Immature natural killer cell (primary cell): ENCODE results near the gene ZBTB7C. TPM values are rescaled to one million over a fixed set of nuclear protein-coding genes. Genes with fewer than 3 reads are reported as not detected.

Experiments used
- DNase-seq, 3 donors: peaks; one replicate each; pipeline ENCODE4 v3.0.0; 2022; ENCODE audit warnings: mixed read lengths in 1 of 3
- H3K27ac Mint-ChIP-seq, 6 donors: one replicate each; pipeline ENCODE4 v1.8.0; 2020; ENCODE audit warnings: mixed read lengths in 6 of 6, mild to moderate bottlenecking in 5 of 6, inconsistent platforms in 4 of 6, moderate library complexity in 3 of 6
- H3K27me3 Mint-ChIP-seq, 3 donors: one replicate each; pipeline ENCODE4 v1.8.0; 2020 to 2021; ENCODE audit warnings: low read depth in 3 of 3, mild to moderate bottlenecking in 3 of 3, mixed read lengths in 3 of 3, moderate library complexity in 3 of 3, inconsistent platforms in 1 of 3
- H3K36me3 Mint-ChIP-seq, 3 donors: one replicate each; pipeline ENCODE4 v1.8.0; 2020; ENCODE audit warnings: mixed read lengths in 3 of 3, inconsistent platforms in 2 of 3, mild to moderate bottlenecking in 2 of 3
- H3K4me1 Mint-ChIP-seq, 2 donors: one replicate each; pipeline ENCODE4 v1.8.0; 2020; ENCODE audit warnings: inconsistent platforms in 2 of 2, mild to moderate bottlenecking in 2 of 2, mixed read lengths in 2 of 2, moderate library complexity in 1 of 2
- H3K4me3 Mint-ChIP-seq, 5 donors: one replicate each; pipeline ENCODE4 v1.8.0; 2020; ENCODE audit warnings: mild to moderate bottlenecking in 5 of 5, mixed read lengths in 5 of 5, inconsistent platforms in 3 of 5, moderate library complexity in 3 of 5
- H3K9me3 Mint-ChIP-seq, 6 donors: one replicate each; pipeline ENCODE4 v1.8.0; 2020; ENCODE audit warnings: mild to moderate bottlenecking in 6 of 6, mixed read lengths in 6 of 6, inconsistent platforms in 4 of 6, moderate library complexity in 3 of 6
- polyA plus RNA-seq, 3 donors: library from polyadenylated mRNA; unstranded; fragments of 300-500 nt; fragmentation: Illumina TruSeq; gene quantifications; one replicate each; pipeline ENCODE4 v1.2.3, GENCODE V29; 2021

The ZBTB7C gene
- polyA plus RNA-seq, 3 donors from 2014 or later, result not detected

DNA sequence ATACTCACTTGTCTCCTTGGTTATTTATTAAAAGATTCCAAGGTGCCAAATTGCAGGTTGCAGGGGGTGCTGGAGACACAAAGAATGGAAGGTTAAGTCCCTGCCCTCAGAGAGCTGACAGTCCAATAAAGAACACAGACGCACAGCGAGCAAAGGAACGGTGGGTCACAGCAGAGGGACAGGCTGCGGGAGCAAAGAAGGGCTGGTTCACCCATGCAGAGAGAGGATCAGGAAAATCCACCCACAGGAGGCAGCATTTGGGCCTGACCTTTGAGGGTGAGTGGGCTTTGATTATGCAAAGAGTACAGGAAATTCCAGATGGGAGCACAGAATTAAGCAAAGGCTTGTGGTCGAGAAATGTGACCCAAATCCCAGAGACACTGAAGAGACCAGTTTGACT lies 45.0 kb downstream of the ZBTB7C start:
- no peak overlapping the region for H3K4me3 Mint-ChIP-seq
- no peak overlapping the region for H3K27ac Mint-ChIP-seq
- H3K27me3 Mint-ChIP-seq, result peaks cover 2 to 17% (median 9%) of the 10 kb centered on the region in 3 donors
- no peaks in the 10 kb centered on the region for H3K4me1 Mint-ChIP-seq
- DNase-seq, result no peak
- H3K9me3 Mint-ChIP-seq, result peaks cover 0 to 8% (median 0%) of the 10 kb centered on the region in 6 donors
- H3K36me3 Mint-ChIP-seq, result peaks cover 0 to 4% (median 0%) of the 10 kb centered on the region in 3 donors

- DNase-seq, result no peak
- peaks cover 0 to 4% (median 0%) of the 10 kb centered on the region in 3 donors for H3K36me3 Mint-ChIP-seq
- H3K9me3 Mint-ChIP-seq, result peaks cover 0 to 8% (median 0%) of the 10 kb centered on the region in 6 donors
- H3K4me1 Mint-ChIP-seq, result no peaks in the 10 kb centered on the region
- no peak overlapping the region for H3K4me3 Mint-ChIP-seq
- H3K27ac Mint-ChIP-seq, result no peak overlapping the region
- H3K27me3 Mint-ChIP-seq, result peaks cover 2 to 11% (median 8%) of the 10 kb centered on the region in 3 donors
Measured at GRCh38 chr18:48363175-48363574, 46.0 kb downstream of the ZBTB7C start.

GRCh38 chr18:48361801-48362200 lies 47.4 kb downstream of the ZBTB7C start:
- Mint-ChIP-seq H3K4me3 (no peak overlapping the region), H3K36me3 (peaks cover 0 to 4% (median 0%) of the 10 kb centered on the region in 3 donors), H3K27me3 (peaks cover 4 to 11% (median 4%) of the 10 kb centered on the region in 3 donors), H3K4me1 (no peaks in the 10 kb centered on the region), H3K9me3 (peaks cover 0 to 8% (median 0%) of the 10 kb centered on the region in 6 donors), H3K27ac (no peak overlapping the region)
- no peak for DNase-seq

GRCh38 chr18:48360376-48361021 lies 48.7 kb downstream of the ZBTB7C start:
- H3K36me3 Mint-ChIP-seq, result peaks cover 0 to 4% (median 0%) of the 10 kb centered on the region in 3 donors
- H3K9me3 Mint-ChIP-seq, result peaks cover 0 to 5% (median 0%) of the 10 kb centered on the region in 6 donors
- H3K4me1 Mint-ChIP-seq, result no peaks in the 10 kb centered on the region
- peaks cover 4 to 9% (median 4%) of the 10 kb centered on the region in 3 donors for H3K27me3 Mint-ChIP-seq
- no peak overlapping the region for H3K4me3 Mint-ChIP-seq
- no peak for DNase-seq
- no peak overlapping the region for H3K27ac Mint-ChIP-seq

DNA sequence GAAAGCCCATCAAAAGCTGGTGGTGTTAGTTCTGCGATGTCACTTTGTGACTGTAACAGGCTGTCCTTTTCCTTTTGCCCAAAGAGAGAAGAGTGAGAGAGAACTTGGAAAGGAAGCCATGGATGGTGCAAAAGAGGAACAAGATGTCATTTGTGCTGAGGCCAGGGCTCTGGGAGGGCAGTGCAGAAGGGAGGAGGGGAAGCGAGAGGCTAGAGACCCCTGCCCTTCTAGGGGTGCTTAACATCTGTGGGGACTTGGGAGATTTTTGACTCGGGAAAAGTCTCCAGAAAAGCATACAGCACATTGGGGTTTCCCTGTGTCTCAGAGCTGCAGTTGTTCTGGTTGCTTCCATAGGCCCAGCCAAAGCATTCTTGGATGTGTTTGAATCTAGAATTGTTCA lies 49.6 kb downstream of the ZBTB7C start:
- peaks cover 0 to 4% (median 0%) of the 10 kb centered on the region in 3 donors for H3K36me3 Mint-ChIP-seq
- H3K4me1 Mint-ChIP-seq, result no peaks in the 10 kb centered on the region
- no peak for DNase-seq
- no peak overlapping the region for H3K4me3 Mint-ChIP-seq
- peaks cover 0 to 2% (median 0%) of the 10 kb centered on the region in 6 donors for H3K9me3 Mint-ChIP-seq
- no peak overlapping the region for H3K27ac Mint-ChIP-seq
- peaks cover 4 to 9% (median 4%) of the 10 kb centered on the region in 3 donors for H3K27me3 Mint-ChIP-seq

GRCh38 chr18:48358868-48359267 lies 50.3 kb downstream of the ZBTB7C start:
- no peaks in the 10 kb centered on the region for H3K9me3 Mint-ChIP-seq
- no peak overlapping the region for H3K27ac Mint-ChIP-seq
- no peak overlapping the region for H3K4me3 Mint-ChIP-seq
- no peak for DNase-seq
- H3K4me1 Mint-ChIP-seq, result no peaks in the 10 kb centered on the region
- H3K36me3 Mint-ChIP-seq, result no peaks in the 10 kb centered on the region
- peaks cover 4 to 8% (median 4%) of the 10 kb centered on the region in 3 donors for H3K27me3 Mint-ChIP-seq

- no peak for DNase-seq
- H3K4me1 Mint-ChIP-seq, result no peaks in the 10 kb centered on the region
- H3K4me3 Mint-ChIP-seq, result no peak overlapping the region
- peaks cover 3 to 4% (median 4%) of the 10 kb centered on the region in 3 donors for H3K27me3 Mint-ChIP-seq
- H3K27ac Mint-ChIP-seq, result no peak overlapping the region
- H3K36me3 Mint-ChIP-seq, result no peaks in the 10 kb centered on the region
- H3K9me3 Mint-ChIP-seq, result no peaks in the 10 kb centered on the region
Measured at GRCh38 chr18:48356909-48357631, 52.1 kb downstream of the ZBTB7C start.

DNA sequence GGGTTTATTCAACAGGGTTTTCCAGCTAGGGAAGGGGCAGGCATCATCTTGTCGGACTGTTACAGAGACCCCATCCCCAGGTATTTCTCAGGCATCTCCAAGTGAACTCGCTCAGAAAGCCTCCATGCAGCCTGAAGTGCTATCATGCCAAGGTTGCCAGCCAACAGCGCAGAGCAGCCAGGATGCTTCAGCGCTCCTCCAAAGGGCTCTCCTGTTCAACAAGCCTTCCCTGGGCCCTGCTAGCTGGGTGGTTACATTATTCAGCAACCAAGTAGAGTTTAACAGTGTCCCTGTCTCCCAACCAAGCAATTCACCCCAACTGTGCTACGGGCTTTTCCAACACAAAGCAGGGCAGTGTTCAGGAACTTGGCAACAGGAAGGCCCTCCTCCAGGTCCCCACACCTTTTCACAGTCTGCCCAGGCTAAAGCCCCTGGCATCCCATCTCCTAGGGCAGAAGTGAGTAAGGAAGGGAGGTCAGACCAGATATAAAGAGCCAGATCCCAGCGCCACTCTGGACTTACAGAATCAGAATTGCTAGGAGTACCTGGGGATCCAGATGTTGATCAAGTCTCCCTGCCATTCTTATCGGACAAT lies 52.9 kb downstream of the ZBTB7C start:
- Mint-ChIP-seq H3K27ac (no peak overlapping the region), H3K36me3 (no peaks in the 10 kb centered on the region), H3K27me3 (peaks cover 3 to 4% (median 4%) of the 10 kb centered on the region in 3 donors), H3K9me3 (no peaks in the 10 kb centered on the region), H3K4me1 (no peaks in the 10 kb centered on the region), H3K4me3 (no peak overlapping the region)
- DNase-seq, result no peak

DNA sequence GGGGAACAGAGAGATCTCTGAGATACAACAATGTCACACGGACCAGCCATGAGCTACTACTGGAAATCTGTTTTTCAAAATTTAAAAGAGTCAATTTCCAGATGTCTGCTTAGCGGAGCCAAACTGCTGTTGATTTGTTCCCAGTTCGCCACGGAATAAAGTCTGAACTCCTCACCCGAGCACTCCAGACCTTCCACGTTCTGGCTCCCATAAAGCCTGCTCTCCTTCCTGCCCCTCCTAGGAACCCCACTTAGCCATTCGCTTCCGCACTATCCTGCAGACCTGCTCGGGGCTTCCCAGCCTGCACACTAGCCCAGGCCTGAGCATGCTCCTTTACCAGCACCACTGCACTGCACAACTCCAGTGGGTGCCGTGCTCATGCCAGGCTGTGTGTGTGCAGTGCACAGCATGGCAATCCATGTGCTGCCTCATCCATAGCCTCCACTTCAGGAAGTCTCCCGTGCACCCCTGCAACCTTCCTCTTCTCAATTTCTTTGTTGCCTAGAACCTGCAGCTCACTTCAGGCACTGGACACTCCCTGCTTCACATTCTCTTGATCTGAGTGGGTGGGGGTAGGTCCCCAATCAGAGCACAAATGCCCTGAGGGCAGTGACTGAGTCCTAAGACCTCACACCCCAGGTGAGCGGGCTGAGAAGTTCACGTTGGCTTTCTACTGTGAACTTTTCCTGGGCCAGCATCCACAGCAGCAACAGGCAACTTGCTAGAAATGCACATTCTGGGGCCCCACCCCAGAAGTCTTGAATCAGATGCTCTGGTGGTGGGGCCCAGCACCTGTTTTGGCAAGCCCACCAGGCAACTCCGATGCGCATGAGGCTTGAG lies 53.7 kb downstream of the ZBTB7C start:
- Mint-ChIP-seq H3K4me1 (no peaks in the 10 kb centered on the region), H3K36me3 (no peaks in the 10 kb centered on the region)

GRCh38 chr18:48354746-48355260 lies 54.4 kb downstream of the ZBTB7C start:
- DNase-seq, result no peak
- Mint-ChIP-seq H3K27me3 (peaks cover 2 to 4% (median 4%) of the 10 kb centered on the region in 3 donors), H3K27ac (no peak overlapping the region), H3K36me3 (no peaks in the 10 kb centered on the region), H3K9me3 (no peaks in the 10 kb centered on the region), H3K4me1 (no peaks in the 10 kb centered on the region), H3K4me3 (no peak overlapping the region)

More for the DNA sequence above, 53.7 kb downstream of the ZBTB7C start:
- Mint-ChIP-seq H3K9me3 (no peaks in the 10 kb centered on the region), H3K27ac (no peak overlapping the region), H3K27me3 (peaks cover 3 to 5% (median 4%) of the 10 kb centered on the region in 3 donors), H3K4me3 (no peak overlapping the region)
- DNase-seq, result no peak

GRCh38 chr18:48352051-48352755 lies 57.0 kb downstream of the ZBTB7C start:
- no peak for DNase-seq
- H3K4me1 Mint-ChIP-seq, result no peaks in the 10 kb centered on the region
- H3K36me3 Mint-ChIP-seq, result no peaks in the 10 kb centered on the region
- H3K4me3 Mint-ChIP-seq, result no peak overlapping the region
- H3K27me3 Mint-ChIP-seq, result peaks cover 2 to 4% (median 4%) of the 10 kb centered on the region in 3 donors
- no peaks in the 10 kb centered on the region for H3K9me3 Mint-ChIP-seq
- H3K27ac Mint-ChIP-seq, result no peak overlapping the region

GRCh38 chr18:48351216-48352050 lies 57.8 kb downstream of the ZBTB7C start:
- Mint-ChIP-seq H3K36me3 (no peaks in the 10 kb centered on the region), H3K4me1 (no peaks in the 10 kb centered on the region), H3K9me3 (no peaks in the 10 kb centered on the region), H3K4me3 (no peak overlapping the region), H3K27me3 (peaks cover 0 to 4% (median 2%) of the 10 kb centered on the region in 3 donors), H3K27ac (no peak overlapping the region)
- DNase-seq, result no peak
